ENCODE data around the gene TBC1D8.

The TBC1D8 gene

GRCh38 chr2:101157272-101157671 is 6.1 kb upstream of the TBC1D8 start:
- Histone ChIP-seq H3K27me3 (ENCODE audit: insufficient read depth, poor library complexity, severe bottlenecking) (no peaks in the 10 kb centered on the region), H3K4me3 (replicated peaks; ENCODE audit: insufficient read depth, low read length) (no peak overlapping the region)

GRCh38 chr2:101153787-101154186 is 2.6 kb upstream of the TBC1D8 start:
- DNase-seq (ENCODE audit: low read depth in 1 of 2, low spot score in 1 of 2): no peak
- no peak for TF ChIP-seq CTCF (IDR thresholded peaks at IDR 0.05; ENCODE audit: insufficient read depth, low read length)
- TF ChIP-seq SPI1 (IDR thresholded peaks at IDR 0.05; ENCODE audit: borderline replicate concordance, low read depth): peak; percentile 48; the same call in 1 of the 2 replicates
- TF ChIP-seq REST (IDR thresholded peaks at IDR 0.05; ENCODE audit: insufficient replicate concordance, low read depth): no peak
- TF ChIP-seq POLR2AphosphoS5 (IDR thresholded peaks at IDR 0.05; ENCODE audit: low read depth): no peak
- TF ChIP-seq GABPA (IDR thresholded peaks at IDR 0.05; ENCODE audit: low read depth): no peak
- Histone ChIP-seq H3K4me3 (replicated peaks; ENCODE audit: insufficient read depth, low read length) (no peak overlapping the region), H3K27ac (replicated peaks) (no peak overlapping the region), H3K27me3 (ENCODE audit: insufficient read depth, poor library complexity, severe bottlenecking) (no peaks in the 10 kb centered on the region)

More at GRCh38 chr2:101157272-101157671, 6.1 kb upstream of the TBC1D8 start:
- TF ChIP-seq REST (IDR thresholded peaks at IDR 0.05; ENCODE audit: insufficient replicate concordance, low read depth) (no peak), POLR2AphosphoS5 (IDR thresholded peaks at IDR 0.05; ENCODE audit: low read depth) (no peak), SPI1 (IDR thresholded peaks at IDR 0.05; ENCODE audit: borderline replicate concordance, low read depth) (no peak), CTCF (IDR thresholded peaks at IDR 0.05; ENCODE audit: insufficient read depth, low read length) (no peak), GABPA (IDR thresholded peaks at IDR 0.05; ENCODE audit: low read depth) (no peak)
- DNase-seq (ENCODE audit: low read depth in 1 of 2, low spot score in 1 of 2): no peak
- H3K27ac ChIP-seq (replicated peaks): no peak overlapping the region

GRCh38 chr2:101153077-101153707 is 2.0 kb upstream of the TBC1D8 start:
- Histone ChIP-seq H3K27me3 (ENCODE audit: insufficient read depth, poor library complexity, severe bottlenecking) (no peaks in the 10 kb centered on the region), H3K4me3 (replicated peaks; ENCODE audit: insufficient read depth, low read length) (no peak overlapping the region), H3K27ac (replicated peaks) (no peak overlapping the region)
- DNase-seq (ENCODE audit: low read depth in 1 of 2, low spot score in 1 of 2): no peak
- TF ChIP-seq CTCF (IDR thresholded peaks at IDR 0.05; ENCODE audit: insufficient read depth, low read length) (no peak), REST (IDR thresholded peaks at IDR 0.05; ENCODE audit: insufficient replicate concordance, low read depth) (no peak), GABPA (IDR thresholded peaks at IDR 0.05; ENCODE audit: low read depth) (no peak), SPI1 (IDR thresholded peaks at IDR 0.05; ENCODE audit: borderline replicate concordance, low read depth) (no peak), POLR2AphosphoS5 (IDR thresholded peaks at IDR 0.05; ENCODE audit: low read depth) (no peak)

All from HL-60 (cell line).